Natural killer cell (primary cell): ENCODE data around the gene NAE1. TPM values are rescaled to one million over a fixed set of nuclear protein-coding genes. Genes with fewer than 3 reads are reported as not detected.

Experiments
- ATAC-seq, 3 donors: fragments of 150-1000 bp in 2 of 3; fragments of 200-7000 bp in 1 of 3; cut with Tn5 transposase; 1 replicate in 1 of 3; 2 replicates in 2 of 3; pipeline ENCODE4 v1.10.0; 2021; ENCODE audit warnings: mild to moderate bottlenecking in 2 of 3, moderate library complexity in 2 of 3
- DNase-seq, 2 donors: peaks; one replicate each; pipeline versions ENCODE4 v3.0.0 to v3.0.0-alpha.2; 2013 to 2021; ENCODE audit warnings: mixed read lengths in 1 of 2
- H3K27ac ChIP-seq: one replicate; pipeline ENCODE4 v1.5.1; 2013; ENCODE audit warnings: mild to moderate bottlenecking, low read length
- H3K27me3 ChIP-seq: one replicate; pipeline ENCODE4 v1.6.1; 2013; ENCODE audit warnings: low read length; ENCODE audit not compliant: control insufficient read depth, insufficient read depth
- H3K36me3 ChIP-seq: one replicate; pipeline ENCODE4 v1.6.1; 2013; ENCODE audit warnings: low read length; ENCODE audit not compliant: control insufficient read depth, insufficient read depth
- H3K4me1 ChIP-seq: one replicate; pipeline ENCODE4 v1.6.1; 2013; ENCODE audit warnings: low read length; ENCODE audit not compliant: control insufficient read depth, insufficient read depth
- H3K4me3 ChIP-seq: one replicate; pipeline ENCODE4 v1.5.1; 2013; ENCODE audit warnings: low read length
- H3K9me3 ChIP-seq: one replicate; pipeline ENCODE4 v1.6.1; 2013; ENCODE audit warnings: low read length; ENCODE audit not compliant: control insufficient read depth, insufficient read depth
- H3K27ac Mint-ChIP-seq, 2 donors: one replicate each; pipeline ENCODE4 v1.8.0; 2022; ENCODE audit warnings: mild to moderate bottlenecking in 2 of 2, mixed read lengths in 2 of 2, moderate library complexity in 1 of 2
- H3K27me3 Mint-ChIP-seq, 2 donors: one replicate each; pipeline ENCODE4 v1.8.0; 2022; ENCODE audit warnings: low read depth in 2 of 2, mixed read lengths in 2 of 2
- H3K36me3 Mint-ChIP-seq: one replicate; pipeline ENCODE4 v1.8.0; 2022; ENCODE audit warnings: mixed read lengths
- H3K4me1 Mint-ChIP-seq, 2 donors: one replicate each; pipeline ENCODE4 v1.8.0; 2022; ENCODE audit warnings: mixed read lengths in 2 of 2
- H3K4me3 Mint-ChIP-seq: one replicate; pipeline ENCODE4 v1.8.0; 2022; ENCODE audit warnings: mild to moderate bottlenecking, moderate library complexity, mixed read lengths
- H3K9me3 Mint-ChIP-seq, 2 donors: one replicate each; pipeline ENCODE4 v1.8.0; 2022; ENCODE audit warnings: mixed read lengths in 2 of 2
- WGBS: methylation state at CpG from one replicate; pipeline ENCODE4 v1.1.7; 2013; ENCODE audit warnings: missing lambda C conversion rate; ENCODE audit not compliant: insufficient coverage; 5-methylcytosine and 5-hydroxymethylcytosine counted together
- intact Hi-C: fragments of 100-400 bp; cut with micrococcal nuclease; formaldehyde crosslinking; loops from one replicate; pipeline ENCODE4 v1.14.2; 2022
- total RNA-seq, 4 donors: library from RNA; stranded (reverse); fragments of 120-200 nt in 1 of 4; gene quantifications; one replicate each; pipeline versions ENCODE4 v1.2.3 to v1.2.4, GENCODE V29; 2013 to 2022
- TF ChIP-seq, protein P1 (sequence below): fragments of 200-600 bp; IDR thresholded peaks from one replicate; pipeline ENCODE4 v1.8.0; 2022; ENCODE audit warnings: antibody characterized with exemption

NAE1 gene
- total RNA-seq, 3 donors from 2014 or later (not counting 1 experiment from before 2014, with no cell fraction given): 77.3 to 97.0 (median 78.5) TPM

- Histone ChIP-seq H3K9me3 (no peaks in the 10 kb centered on the region), H3K27me3 (no peaks in the 10 kb centered on the region), H3K4me3 (no peak overlapping the region), H3K36me3 (peaks cover 8% of the 10 kb centered on the region), H3K4me1 (peaks cover 19% of the 10 kb centered on the region), H3K27ac (no peak overlapping the region)
- TF ChIP-seq, protein P1, sequence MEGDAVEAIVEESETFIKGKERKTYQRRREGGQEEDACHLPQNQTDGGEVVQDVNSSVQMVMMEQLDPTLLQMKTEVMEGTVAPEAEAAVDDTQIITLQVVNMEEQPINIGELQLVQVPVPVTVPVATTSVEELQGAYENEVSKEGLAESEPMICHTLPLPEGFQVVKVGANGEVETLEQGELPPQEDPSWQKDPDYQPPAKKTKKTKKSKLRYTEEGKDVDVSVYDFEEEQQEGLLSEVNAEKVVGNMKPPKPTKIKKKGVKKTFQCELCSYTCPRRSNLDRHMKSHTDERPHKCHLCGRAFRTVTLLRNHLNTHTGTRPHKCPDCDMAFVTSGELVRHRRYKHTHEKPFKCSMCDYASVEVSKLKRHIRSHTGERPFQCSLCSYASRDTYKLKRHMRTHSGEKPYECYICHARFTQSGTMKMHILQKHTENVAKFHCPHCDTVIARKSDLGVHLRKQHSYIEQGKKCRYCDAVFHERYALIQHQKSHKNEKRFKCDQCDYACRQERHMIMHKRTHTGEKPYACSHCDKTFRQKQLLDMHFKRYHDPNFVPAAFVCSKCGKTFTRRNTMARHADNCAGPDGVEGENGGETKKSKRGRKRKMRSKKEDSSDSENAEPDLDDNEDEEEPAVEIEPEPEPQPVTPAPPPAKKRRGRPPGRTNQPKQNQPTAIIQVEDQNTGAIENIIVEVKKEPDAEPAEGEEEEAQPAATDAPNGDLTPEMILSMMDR: no peak
- Mint-ChIP-seq H3K36me3 (no peaks in the 10 kb centered on the region), H3K4me3 (no peak overlapping the region), H3K4me1 (peaks cover 32% of the 10 kb centered on the region in 2 donors), H3K27me3 (peaks cover 6 to 11% of the 10 kb centered on the region in 2 donors), H3K27ac (peak overlapping the region in 1 of 2 donors; percentile 84), H3K9me3 (no peaks in the 10 kb centered on the region)
- DNase-seq (no peak), ATAC-seq (no peak)
- intact Hi-C loops: no loop called here
- WGBS: 94% methylated on average over 2 of the region's 2 CpGs
These were observed 77.8 kb downstream of the NAE1 start for GRCh38 chr16:66752958-66753357.

Other genes with a start within 250 kb of the NAE1 start
- gene CMTM3, start 226.3 kb downstream of the NAE1 start, total RNA-seq: 10 to 100 TPM; 68.2 to 86.4 (median 85.0) TPM
- 1 to 10 TPM in 1 of 3 donors, under 1 TPM in 2; 0.61 to 1.4 (median 0.85) TPM for gene CMTM4, start 134.2 kb downstream of the NAE1 start, total RNA-seq
- gene DYNC1LI2, start 79.4 kb downstream of the NAE1 start, total RNA-seq: 100 to 1,000 TPM; 105 to 115 (median 110) TPM
- gene TERB1, start 29.4 kb downstream of the NAE1 start, total RNA-seq: 1 to 10 TPM in 1 of 3 donors, under 1 TPM in 2; 0.33 to 1.0 (median 0.66) TPM
- gene CA7, start 13.4 kb upstream of the NAE1 start, total RNA-seq: not detected
- gene PDP2, start 49.5 kb upstream of the NAE1 start, total RNA-seq: 10 to 100 TPM; 10.2 to 16.5 (median 11.0) TPM
- gene CDH16, start 87.9 kb upstream of the NAE1 start, total RNA-seq: not detected
- gene RRAD, start 94.6 kb upstream of the NAE1 start, total RNA-seq: 1 to 10 TPM; 1.8 to 4.5 (median 2.8) TPM
- 10 to 100 TPM; 57.2 to 62.8 (median 60.0) TPM for gene CIAO2B, start 103.4 kb upstream of the NAE1 start, total RNA-seq
- 10 to 100 TPM; 26.9 to 33.6 (median 33.1) TPM for gene CES2, start 104.5 kb upstream of the NAE1 start, total RNA-seq
- gene CES3, start 130.3 kb upstream of the NAE1 start, total RNA-seq: under 1 TPM; 0.19 to 0.95 (median 0.27) TPM
- gene CES4A, start 157.6 kb upstream of the NAE1 start, total RNA-seq: 1 to 10 TPM; 7.5 to 9.0 (median 8.8) TPM
- gene CBFB, start 198.2 kb upstream of the NAE1 start, total RNA-seq: 100 to 1,000 TPM in 1 of 3 donors, 10 to 100 TPM in 2; 96.1 to 102 (median 97.2) TPM